Smooth muscle cell (in vitro differentiated cells): ENCODE results near the gene CENPO. TPM values are rescaled to one million over a fixed set of nuclear protein-coding genes. Genes with fewer than 3 reads are reported as not detected.

Source experiments
- polyA plus RNA-seq: library from polyadenylated mRNA; unstranded; fragments of >200 nt; fragmentation: Nextera tagmentation; extraction: Ambion mirVana; gene quantifications from 2 replicates; pipeline ENCODE4 v1.2.1, GENCODE V29; 2016
- total RNA-seq: library from RNA; depleted of rRNA; stranded (reverse); fragments of >200 nt; gene quantifications from 2 replicates; pipeline ENCODE4 v1.2.3, GENCODE V29; 2014

The CENPO gene
- total and polyA plus RNA-seq, 2 experiments from 2014 or later, result 14.1 to 15.3 TPM

Other genes with a start within 250 kb of the CENPO start
- gene PTRHD1, start within 50 bp of the CENPO start, total RNA-seq, result 25.1 and 29.4 TPM in 2 replicates
- 32.5 and 38.7 TPM in 2 replicates for gene PTRHD1, start within 50 bp of the CENPO start, polyA plus RNA-seq
- 20.8 and 34.3 TPM in 2 replicates for gene ADCY3, start 126.8 kb downstream of the CENPO start, total RNA-seq
- 29.6 and 41.7 TPM in 2 replicates for gene ADCY3, start 126.8 kb downstream of the CENPO start, polyA plus RNA-seq
- 4.4 and 8.4 TPM in 2 replicates for gene DNAJC27, start 178.5 kb downstream of the CENPO start, total RNA-seq
- gene DNAJC27, start 178.5 kb downstream of the CENPO start, polyA plus RNA-seq, result 1.4 and 2.2 TPM in 2 replicates
- 4.1 and 5.2 TPM in 2 replicates for gene EFR3B, start 248.7 kb downstream of the CENPO start, total RNA-seq
- gene EFR3B, start 248.7 kb downstream of the CENPO start, polyA plus RNA-seq, result 3.5 and 4.0 TPM in 2 replicates